ENCODE results near the gene BTBD17. TPM values are rescaled to one million over a fixed set of nuclear protein-coding genes. Genes with fewer than 3 reads are reported as not detected.

The BTBD17 gene
- total and polyA plus RNA-seq, 2 experiments from 2014 or later, result 0.39 to 1.3 TPM

- Histone ChIP-seq H4K20me1 (ENCODE audit: insufficient read depth, poor library complexity, severe bottlenecking) (no peaks in the 10 kb centered on the region), H3K4me1 (ENCODE audit: insufficient read depth) (no peaks in the 10 kb centered on the region), H3K36me3 (replicated peaks; ENCODE audit: insufficient read depth, low read depth) (no peaks in the 10 kb centered on the region), H3K27ac (no peak overlapping the region), H2AFZ (no peak overlapping the region), H3K27me3 (peaks cover 3% of the 10 kb centered on the region), H3K79me2 (no peaks in the 10 kb centered on the region), H3K4me3 (no peak overlapping the region), H3K4me2 (no peak overlapping the region), H3K9me3 (ENCODE audit: low read depth) (no peaks in the 10 kb centered on the region), H3K9me2 (replicated peaks; ENCODE audit: insufficient read depth) (no peaks in the 10 kb centered on the region)
- DNase-seq (ENCODE audit: low spot score), result no peak
- TF ChIP-seq EZH2phosphoT487 (IDR thresholded peaks at IDR 0.05; ENCODE audit: low read depth, severe bottlenecking, unreplicated experiment) (no peak), CTCF (IDR thresholded peaks at IDR 0.05; ENCODE audit: poor library complexity) (no peak), EZH2 (IDR thresholded peaks at IDR 0.05; ENCODE audit: borderline replicate concordance) (no peak)
- WGBS (ENCODE audit: low lambda C conversion rate, missing lambda C conversion rate), result 88% methylated on average over 6 of the region's 10 CpGs
Observed at GRCh38 chr17:74342224-74342623, 19.4 kb downstream of the BTBD17 start.

- H3K4me2 ChIP-seq, result no peak overlapping the region
- DNase-seq (ENCODE audit: low spot score), result peak; percentile 66
- no peak overlapping the region for H2AFZ ChIP-seq
- H3K4me1 ChIP-seq (ENCODE audit: insufficient read depth), result no peaks in the 10 kb centered on the region
- 67% methylated on average over 13 of the region's 13 CpGs for WGBS (ENCODE audit: low lambda C conversion rate, missing lambda C conversion rate)
- H3K27ac ChIP-seq, result no peak overlapping the region
- no peak overlapping the region for H3K4me3 ChIP-seq
- H3K9me3 ChIP-seq (ENCODE audit: low read depth), result no peaks in the 10 kb centered on the region
- no peaks in the 10 kb centered on the region for H3K9me2 ChIP-seq (replicated peaks; ENCODE audit: insufficient read depth)
- no peaks in the 10 kb centered on the region for H4K20me1 ChIP-seq (ENCODE audit: insufficient read depth, poor library complexity, severe bottlenecking)
- no peaks in the 10 kb centered on the region for H3K36me3 ChIP-seq (replicated peaks; ENCODE audit: insufficient read depth, low read depth)
- H3K27me3 ChIP-seq, result no peaks in the 10 kb centered on the region
- TF ChIP-seq EZH2phosphoT487 (IDR thresholded peaks at IDR 0.05; ENCODE audit: low read depth, severe bottlenecking, unreplicated experiment) (no peak), CTCF (IDR thresholded peaks at IDR 0.05; ENCODE audit: poor library complexity) (no peak), EZH2 (IDR thresholded peaks at IDR 0.05; ENCODE audit: borderline replicate concordance) (no peak)
- H3K79me2 ChIP-seq, result no peaks in the 10 kb centered on the region
Observed at GRCh38 chr17:74340470-74341023, 21.1 kb downstream of the BTBD17 start.

GRCh38 chr17:74339537-74340195 is 22.0 kb downstream of the BTBD17 start:
- WGBS (ENCODE audit: low lambda C conversion rate, missing lambda C conversion rate), result 86% methylated on average over 19 of the region's 19 CpGs
- no peak for DNase-seq (ENCODE audit: low spot score)
- no peaks in the 10 kb centered on the region for H3K4me1 ChIP-seq (ENCODE audit: insufficient read depth)
- no peaks in the 10 kb centered on the region for H3K36me3 ChIP-seq (replicated peaks; ENCODE audit: insufficient read depth, low read depth)
- no peak overlapping the region for H3K4me2 ChIP-seq
- no peak for TF ChIP-seq EZH2 (IDR thresholded peaks at IDR 0.05; ENCODE audit: borderline replicate concordance)
- TF ChIP-seq CTCF (IDR thresholded peaks at IDR 0.05; ENCODE audit: poor library complexity), result no peak
- TF ChIP-seq EZH2phosphoT487 (IDR thresholded peaks at IDR 0.05; ENCODE audit: low read depth, severe bottlenecking, unreplicated experiment), result no peak
- H4K20me1 ChIP-seq (ENCODE audit: insufficient read depth, poor library complexity, severe bottlenecking), result no peaks in the 10 kb centered on the region
- H3K27me3 ChIP-seq, result no peaks in the 10 kb centered on the region
- no peaks in the 10 kb centered on the region for H3K9me2 ChIP-seq (replicated peaks; ENCODE audit: insufficient read depth)
- H3K79me2 ChIP-seq, result no peaks in the 10 kb centered on the region
- H3K27ac ChIP-seq, result no peak overlapping the region
- H3K9me3 ChIP-seq (ENCODE audit: low read depth), result no peaks in the 10 kb centered on the region
- H3K4me3 ChIP-seq, result no peak overlapping the region
- no peak overlapping the region for H2AFZ ChIP-seq
